ENCODE results near the gene TTLL5.

The TTLL5 gene

GRCh38 chr14:75784314-75784686, 123.3 kb downstream of the TTLL5 start:
- no peak for ATAC-seq
- no peak for TF ChIP-seq ARNTL (CRISPR knock-in tag; IDR thresholded peaks at IDR 0.05; ENCODE audit: borderline replicate concordance, low read depth)
- TF ChIP-seq ZNF8 (CRISPR knock-in tag; IDR thresholded peaks at IDR 0.05) = peak; percentile 94

- no peak for TF ChIP-seq OSR1 (CRISPR knock-in tag; IDR thresholded peaks at IDR 0.05)
- no peak for TF ChIP-seq ISL1 (CRISPR knock-in tag; IDR thresholded peaks at IDR 0.05)
- TF ChIP-seq ZNF70 (CRISPR knock-in tag; IDR thresholded peaks at IDR 0.05) = no peak
- peak; percentile 66 for ATAC-seq
These were observed 132.8 kb downstream of the TTLL5 start for GRCh38 chr14:75793806-75794205.

GRCh38 chr14:75794615-75795038, 133.6 kb downstream of the TTLL5 start:
- no peak for TF ChIP-seq PATZ1 (CRISPR knock-in tag; IDR thresholded peaks at IDR 0.05; ENCODE audit: borderline replicate concordance)
- no peak for TF ChIP-seq ISL1 (CRISPR knock-in tag; IDR thresholded peaks at IDR 0.05)
- TF ChIP-seq SNAI2 (CRISPR knock-in tag; IDR thresholded peaks at IDR 0.05) = no peak
- no peak for TF ChIP-seq ZNF70 (CRISPR knock-in tag; IDR thresholded peaks at IDR 0.05)
- TF ChIP-seq GLIS3 (CRISPR knock-in tag; IDR thresholded peaks at IDR 0.05) = no peak
- no peak for TF ChIP-seq CREB5 (CRISPR knock-in tag; IDR thresholded peaks at IDR 0.05; ENCODE audit: low read depth)
- TF ChIP-seq ZC3H10 (CRISPR knock-in tag; IDR thresholded peaks at IDR 0.05) = no peak
- TF ChIP-seq BACH2 (CRISPR knock-in tag; IDR thresholded peaks at IDR 0.05; ENCODE audit: borderline replicate concordance) = no peak
- no peak for TF ChIP-seq TSHZ2 (CRISPR knock-in tag; IDR thresholded peaks at IDR 0.05)
- no peak for TF ChIP-seq ARNTL (CRISPR knock-in tag; IDR thresholded peaks at IDR 0.05; ENCODE audit: borderline replicate concordance, low read depth)
- peak; percentile 100 for ATAC-seq

- TF ChIP-seq TOX (CRISPR knock-in tag; IDR thresholded peaks at IDR 0.05; ENCODE audit: borderline replicate concordance) (no peak), ARNTL (CRISPR knock-in tag; IDR thresholded peaks at IDR 0.05; ENCODE audit: borderline replicate concordance, low read depth) (no peak), TCF4 (CRISPR knock-in tag; IDR thresholded peaks at IDR 0.05; ENCODE audit: borderline replicate concordance) (no peak), ZNF565 (CRISPR knock-in tag; conservative IDR thresholded peaks at IDR 0.05; ENCODE audit: low read depth) (no peak), TSHZ2 (CRISPR knock-in tag; IDR thresholded peaks at IDR 0.05) (no peak), SNAI2 (CRISPR knock-in tag; IDR thresholded peaks at IDR 0.05) (no peak)
- ATAC-seq = no peak
These were observed 139.7 kb downstream of the TTLL5 start for GRCh38 chr14:75800792-75801191.

- no peak for ATAC-seq
- TF ChIP-seq ZNF565 (CRISPR knock-in tag; conservative IDR thresholded peaks at IDR 0.05; ENCODE audit: low read depth) (no peak), BACH2 (CRISPR knock-in tag; IDR thresholded peaks at IDR 0.05; ENCODE audit: borderline replicate concordance) (no peak), ZC3H10 (CRISPR knock-in tag; IDR thresholded peaks at IDR 0.05) (no peak), ZNF8 (CRISPR knock-in tag; IDR thresholded peaks at IDR 0.05) (no peak), ZFP30 (CRISPR knock-in tag; IDR thresholded peaks at IDR 0.05) (no peak), TOX (CRISPR knock-in tag; IDR thresholded peaks at IDR 0.05; ENCODE audit: borderline replicate concordance) (no peak), ESRRG (CRISPR knock-in tag; IDR thresholded peaks at IDR 0.05) (no peak), PPARA (CRISPR knock-in tag; IDR thresholded peaks at IDR 0.05; ENCODE audit: borderline replicate concordance) (no peak), CSDC2 (CRISPR knock-in tag; IDR thresholded peaks at IDR 0.05) (no peak), ARNTL (CRISPR knock-in tag; IDR thresholded peaks at IDR 0.05; ENCODE audit: borderline replicate concordance, low read depth) (no peak), TCF4 (CRISPR knock-in tag; IDR thresholded peaks at IDR 0.05; ENCODE audit: borderline replicate concordance) (no peak)
These were observed 141.4 kb downstream of the TTLL5 start for GRCh38 chr14:75802486-75802885.

Data from SK-N-SH treated with all-trans-retinoic acid at 6 μM for 48 hours (cell line).